Fibroblast of the aortic adventitia (primary cell): ENCODE data around the gene FAM200B. TPM values are rescaled to one million over a fixed set of nuclear protein-coding genes. Genes with fewer than 3 reads are reported as not detected.

Experiments
- DNase-seq: peaks from one replicate; pipeline ENCODE4 v3.0.0-alpha.2; 2010; ENCODE audit warnings: low read depth
- H3K4me3 ChIP-seq: 2 replicates; pipeline ENCODE4 v1.5.1; 2011; ENCODE audit warnings: low read depth, mild to moderate bottlenecking, control low read depth, low read length, moderate library complexity
- CTCF ChIP-seq: IDR thresholded peaks from 2 replicates; pipeline ENCODE4 v1.5.1; 2011; ENCODE audit warnings: mild to moderate bottlenecking, low read length, control low read depth, inconsistent platforms; ENCODE audit not compliant: insufficient read depth
- total RNA-seq: library from RNA; depleted of rRNA; stranded (reverse); fragments of >200 nt; gene quantifications from 2 replicates; pipeline ENCODE4 v1.2.3, GENCODE V29; 2012; ENCODE audit warnings: low replicate concordance

Gene FAM200B
- total RNA-seq, 1 donor, result 35.3 TPM

DNA sequence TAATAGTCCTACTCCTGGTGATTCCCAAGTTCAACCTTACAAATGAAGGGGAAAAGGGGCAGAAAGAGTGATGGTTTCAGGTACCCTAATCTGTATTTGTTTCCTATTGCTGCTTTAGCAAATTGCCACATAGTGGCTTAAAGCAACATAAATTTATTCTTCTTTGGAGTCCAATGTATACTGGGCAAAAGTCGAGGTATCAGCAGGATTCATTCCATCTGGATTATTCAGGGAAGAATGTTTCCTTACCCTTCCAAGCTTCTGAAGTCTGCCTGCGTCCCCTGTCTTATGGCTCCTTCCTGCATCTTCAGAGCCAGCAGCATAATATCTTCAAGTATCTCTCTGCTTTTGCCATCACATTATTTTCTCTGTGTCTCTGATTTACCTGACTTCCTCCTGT is 11.0 kb downstream of the FAM200B start:
- no peak for TF ChIP-seq CTCF
- DNase-seq, result no peak

DNA sequence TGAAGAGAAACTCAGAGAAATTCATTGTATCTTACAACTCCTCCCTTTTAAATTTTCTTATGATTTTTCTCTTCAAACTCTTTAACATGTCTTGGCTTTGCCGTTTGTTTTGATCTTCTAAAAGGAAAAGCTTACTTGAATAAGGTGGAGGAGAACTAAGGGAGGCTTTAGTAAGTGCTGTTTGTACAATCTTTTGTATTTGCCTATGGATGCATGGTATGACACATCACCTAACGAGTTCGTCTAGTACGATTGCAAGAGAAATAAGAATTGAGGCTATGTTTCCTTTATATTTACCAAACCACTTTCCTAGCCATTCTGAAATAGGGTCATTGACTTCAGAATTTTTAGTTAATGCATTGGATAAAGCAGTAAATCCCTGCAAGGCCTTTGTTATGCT is 12.8 kb downstream of the FAM200B start:
- TF ChIP-seq CTCF, result no peak
- H3K4me3 ChIP-seq, result no peak overlapping the region
- no peak for DNase-seq

More for the DNA sequence above, 11.0 kb downstream of the FAM200B start:
- no peak overlapping the region for H3K4me3 ChIP-seq

- peak; percentile 12 for TF ChIP-seq CTCF
- H3K4me3 ChIP-seq, result no peak overlapping the region
- DNase-seq, result peak; percentile 98
Observed at GRCh38 chr4:15695240-15695699, 13.6 kb downstream of the FAM200B start.

DNA sequence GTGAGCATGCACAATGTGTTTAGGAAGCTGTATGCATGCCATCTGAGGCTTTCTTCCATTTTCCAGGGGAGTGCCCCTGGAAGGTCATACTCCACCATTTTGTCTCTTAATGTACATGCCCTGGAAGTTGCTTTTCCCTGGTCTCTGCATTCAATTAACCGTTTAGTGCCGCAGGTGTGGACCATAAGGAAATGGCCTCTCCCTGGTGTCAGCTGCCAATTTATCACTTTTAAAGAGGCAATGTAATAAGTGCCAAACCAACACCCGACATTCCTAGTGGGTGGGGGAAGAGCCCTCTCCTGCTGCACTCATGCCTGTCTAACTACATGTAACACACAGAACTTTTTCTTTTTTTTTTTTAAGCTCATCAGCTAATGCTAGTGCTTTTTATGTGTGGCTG is 14.1 kb downstream of the FAM200B start:
- no peak for DNase-seq
- TF ChIP-seq CTCF, result no peak
- no peak overlapping the region for H3K4me3 ChIP-seq

- H3K4me3 ChIP-seq, result no peak overlapping the region
- no peak for DNase-seq
- no peak for TF ChIP-seq CTCF
Observed at GRCh38 chr4:15696866-15697265, 15.2 kb downstream of the FAM200B start.

DNA sequence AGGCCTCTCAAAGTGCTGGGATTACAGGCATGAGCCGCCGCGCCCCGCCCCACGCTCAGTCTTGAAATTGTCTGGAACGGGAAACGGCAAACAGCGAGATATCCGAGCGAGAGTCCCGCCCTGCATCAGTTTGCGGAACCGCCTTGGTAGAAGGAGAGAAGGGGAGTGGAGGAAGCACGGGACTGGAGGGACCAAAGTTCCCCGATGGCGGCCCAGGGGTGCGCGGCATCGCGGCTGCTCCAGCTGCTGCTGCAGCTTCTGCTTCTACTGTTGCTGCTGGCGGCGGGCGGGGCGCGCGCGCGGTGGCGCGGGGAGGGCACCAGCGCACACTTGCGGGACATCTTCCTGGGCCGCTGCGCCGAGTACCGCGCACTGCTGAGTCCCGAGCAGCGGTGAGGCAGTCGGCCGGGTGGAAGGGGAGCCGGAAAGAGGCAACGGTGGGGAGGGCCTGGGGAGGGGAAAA is 21.3 kb downstream of the FAM200B start, which contains the start of gene BST1:
Gene BST1 (plus strand): TSS at position 125 of the 463 bp plus-strand sequence. CDS start 80 bp downstream, at position 205.
- TF ChIP-seq CTCF, result no peak
- peak within 1 kb of the TSS; percentile 67 for H3K4me3 ChIP-seq
- peak; percentile 63 for DNase-seq

DNA sequence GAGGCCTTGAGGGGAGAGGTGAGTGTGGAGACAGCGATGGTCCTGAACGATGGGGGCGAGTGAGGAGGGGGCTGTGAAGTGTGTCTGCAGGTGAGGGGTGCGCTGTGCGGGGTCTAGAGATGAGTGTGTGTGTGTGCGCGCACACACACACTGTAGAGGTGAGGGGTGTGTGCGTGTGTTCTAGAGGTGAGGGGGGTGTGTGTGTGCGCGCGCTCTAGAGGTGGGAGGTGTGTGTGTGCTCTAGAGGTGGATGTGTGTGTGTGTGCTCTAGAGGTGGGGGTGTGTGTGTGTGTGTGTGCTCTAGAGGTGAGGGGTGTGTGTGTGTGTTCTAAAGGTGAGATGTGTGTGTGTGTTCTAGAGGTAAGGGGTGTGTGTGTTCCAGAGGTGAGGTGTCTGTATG is 21.8 kb downstream of the FAM200B start:
- peak overlapping the region; percentile 67 for H3K4me3 ChIP-seq
- DNase-seq, result no peak
- no peak for TF ChIP-seq CTCF
